ENCODE data around the gene DDX54.
"Not testable (repeated sequence)": the region's sequence is repeated elsewhere in the genome, so short reads cannot be mapped to it uniquely, and the experiment has no call there.

DDX54 gene

DNA sequence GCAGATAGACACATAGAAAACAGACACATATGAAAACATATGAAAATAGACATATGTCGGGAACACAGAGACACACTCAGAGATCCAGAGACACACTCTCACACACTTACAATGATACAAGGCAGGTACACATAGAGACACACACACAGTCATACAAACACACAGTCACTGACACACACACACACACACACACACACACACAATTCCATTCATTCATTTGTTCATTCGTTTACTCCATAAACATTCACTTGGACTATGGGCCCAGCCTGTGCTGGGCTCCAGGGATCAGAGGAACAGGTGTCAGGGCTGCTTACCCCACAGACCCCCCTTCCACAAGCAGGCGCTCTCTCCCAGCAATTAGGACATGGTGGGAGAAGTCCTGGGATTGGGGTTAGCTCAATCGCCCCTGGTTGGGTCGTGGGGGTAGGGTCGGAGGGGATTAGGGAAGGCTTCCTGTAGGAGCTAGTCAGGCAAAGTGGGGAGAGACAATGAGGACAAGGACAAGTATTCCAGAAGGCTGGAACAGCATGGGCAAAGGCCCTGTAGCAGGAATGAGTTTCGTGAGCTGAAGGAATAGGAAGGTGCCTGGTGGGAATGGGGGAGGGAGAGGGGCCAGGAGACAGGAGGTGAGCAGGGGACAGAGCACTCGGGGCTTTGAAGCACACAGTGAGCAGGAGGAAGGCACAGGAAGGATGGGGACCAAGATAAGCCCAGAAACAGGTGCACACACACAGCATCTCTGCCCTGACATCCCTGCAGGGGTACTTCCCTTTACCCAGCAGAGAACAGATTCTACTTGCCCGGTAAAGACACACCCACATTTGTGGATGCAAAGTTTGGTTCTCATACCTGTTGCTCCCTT, 56.2 kb downstream of the DDX54 start:
- no peak for DNase-seq (ENCODE audit: low read depth)
- no peak overlapping the region for H3K4me3 ChIP-seq (ENCODE audit: low read length)
- TF ChIP-seq, protein P1, sequence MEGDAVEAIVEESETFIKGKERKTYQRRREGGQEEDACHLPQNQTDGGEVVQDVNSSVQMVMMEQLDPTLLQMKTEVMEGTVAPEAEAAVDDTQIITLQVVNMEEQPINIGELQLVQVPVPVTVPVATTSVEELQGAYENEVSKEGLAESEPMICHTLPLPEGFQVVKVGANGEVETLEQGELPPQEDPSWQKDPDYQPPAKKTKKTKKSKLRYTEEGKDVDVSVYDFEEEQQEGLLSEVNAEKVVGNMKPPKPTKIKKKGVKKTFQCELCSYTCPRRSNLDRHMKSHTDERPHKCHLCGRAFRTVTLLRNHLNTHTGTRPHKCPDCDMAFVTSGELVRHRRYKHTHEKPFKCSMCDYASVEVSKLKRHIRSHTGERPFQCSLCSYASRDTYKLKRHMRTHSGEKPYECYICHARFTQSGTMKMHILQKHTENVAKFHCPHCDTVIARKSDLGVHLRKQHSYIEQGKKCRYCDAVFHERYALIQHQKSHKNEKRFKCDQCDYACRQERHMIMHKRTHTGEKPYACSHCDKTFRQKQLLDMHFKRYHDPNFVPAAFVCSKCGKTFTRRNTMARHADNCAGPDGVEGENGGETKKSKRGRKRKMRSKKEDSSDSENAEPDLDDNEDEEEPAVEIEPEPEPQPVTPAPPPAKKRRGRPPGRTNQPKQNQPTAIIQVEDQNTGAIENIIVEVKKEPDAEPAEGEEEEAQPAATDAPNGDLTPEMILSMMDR (IDR thresholded peaks at IDR 0.05; ENCODE audit: insufficient read depth, low read depth, low read length, missing control alignments), result no peak

GRCh38 chr12:113127791-113128199, 57.5 kb downstream of the DDX54 start:
- TF ChIP-seq, protein P1 (IDR thresholded peaks at IDR 0.05; ENCODE audit: insufficient read depth, low read depth, low read length, missing control alignments), result no peak
- DNase-seq (ENCODE audit: low read depth), result no peak
- H3K4me3 ChIP-seq (ENCODE audit: low read length), result no peak overlapping the region

DNA sequence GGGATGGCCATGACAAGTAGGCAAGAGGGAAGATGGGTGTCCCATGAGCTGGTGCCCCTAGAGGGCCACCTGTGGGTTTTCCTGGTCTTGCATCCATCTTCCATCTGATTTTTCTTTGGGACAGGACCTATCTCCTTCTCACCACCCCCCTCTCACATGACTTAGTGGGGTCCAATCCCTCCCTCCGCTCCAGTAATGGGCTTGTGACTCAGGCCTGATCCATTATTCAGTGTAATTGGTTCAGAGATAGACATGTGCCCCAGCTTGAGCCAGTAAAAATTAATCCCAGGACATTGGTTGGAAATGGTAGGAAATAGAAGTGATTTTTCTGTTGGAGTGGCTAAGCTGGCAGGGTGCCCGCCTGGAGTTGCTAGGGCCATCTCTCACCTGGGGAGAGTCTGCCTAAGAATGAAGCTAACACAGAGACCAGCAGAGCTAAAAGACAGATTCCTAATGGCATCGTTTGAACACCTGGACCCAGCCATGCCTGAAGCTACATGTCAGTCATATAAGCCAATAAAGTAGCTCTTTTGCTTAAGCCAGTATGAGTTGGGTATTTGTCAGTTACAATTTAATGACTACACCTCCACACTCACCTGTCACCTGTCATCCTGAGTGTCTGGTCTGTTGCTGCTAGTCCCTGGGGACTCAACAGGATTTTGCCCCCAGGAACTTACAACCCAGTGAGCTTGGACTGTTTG, 64.5 kb downstream of the DDX54 start:
- TF ChIP-seq, protein P1 (IDR thresholded peaks at IDR 0.05; ENCODE audit: insufficient read depth, low read depth, low read length, missing control alignments), result no peak
- no peak overlapping the region for H3K4me3 ChIP-seq (ENCODE audit: low read length)
- no peak for DNase-seq (ENCODE audit: low read depth)

GRCh38 chr12:113119980-113120669, 65.2 kb downstream of the DDX54 start:
- TF ChIP-seq, protein P1 (IDR thresholded peaks at IDR 0.05; ENCODE audit: insufficient read depth, low read depth, low read length, missing control alignments), result no peak
- no peak for DNase-seq (ENCODE audit: low read depth)
- H3K4me3 ChIP-seq (ENCODE audit: low read length), result no peak overlapping the region

- H3K4me3 ChIP-seq (ENCODE audit: low read length), result no peak overlapping the region
- DNase-seq (ENCODE audit: low read depth), result no peak
- TF ChIP-seq, protein P1 (IDR thresholded peaks at IDR 0.05; ENCODE audit: insufficient read depth, low read depth, low read length, missing control alignments), result no peak
Measured at GRCh38 chr12:113118142-113118541, 67.1 kb downstream of the DDX54 start.

- H3K4me3 ChIP-seq (ENCODE audit: low read length), result not testable (repeated sequence)
- peak; percentile 37 for DNase-seq (ENCODE audit: low read depth)
Measured at GRCh38 chr12:113117684-113118083, 67.6 kb downstream of the DDX54 start.

DNA sequence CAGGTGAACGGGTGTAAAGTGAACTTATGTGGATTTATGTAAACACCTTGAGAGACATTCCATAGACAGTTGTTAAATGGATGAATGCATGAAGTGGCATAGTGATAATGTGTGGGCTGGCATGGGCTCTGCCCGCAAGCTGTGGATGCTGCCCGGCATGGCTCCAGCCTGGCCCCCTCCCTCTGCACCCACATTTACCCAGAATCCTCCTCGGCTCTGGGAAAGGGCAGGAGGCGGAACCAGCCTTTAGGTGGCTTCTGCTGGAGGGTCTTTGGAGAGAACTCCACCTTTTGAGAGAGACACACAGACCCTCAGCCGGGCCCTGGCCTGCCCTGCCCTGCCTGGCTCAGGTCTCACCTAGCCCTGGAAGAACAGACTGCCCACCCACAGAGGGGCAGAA, 68.4 kb downstream of the DDX54 start:
- no peak overlapping the region for H3K4me3 ChIP-seq (ENCODE audit: low read length)
- no peak for DNase-seq (ENCODE audit: low read depth)
- TF ChIP-seq, protein P1 (IDR thresholded peaks at IDR 0.05; ENCODE audit: insufficient read depth, low read depth, low read length, missing control alignments), result no peak

All from epithelial cell of esophagus (primary cell).